ENCODE data around the gene PRPF19. TPM values are rescaled to one million over a fixed set of nuclear protein-coding genes. Genes with fewer than 3 reads are reported as not detected.

PRPF19 gene
- total and polyA plus RNA-seq, 2 of the 4 experiments (the other 2 are of a cell fraction) = 29.8 to 50.4 TPM

DNA sequence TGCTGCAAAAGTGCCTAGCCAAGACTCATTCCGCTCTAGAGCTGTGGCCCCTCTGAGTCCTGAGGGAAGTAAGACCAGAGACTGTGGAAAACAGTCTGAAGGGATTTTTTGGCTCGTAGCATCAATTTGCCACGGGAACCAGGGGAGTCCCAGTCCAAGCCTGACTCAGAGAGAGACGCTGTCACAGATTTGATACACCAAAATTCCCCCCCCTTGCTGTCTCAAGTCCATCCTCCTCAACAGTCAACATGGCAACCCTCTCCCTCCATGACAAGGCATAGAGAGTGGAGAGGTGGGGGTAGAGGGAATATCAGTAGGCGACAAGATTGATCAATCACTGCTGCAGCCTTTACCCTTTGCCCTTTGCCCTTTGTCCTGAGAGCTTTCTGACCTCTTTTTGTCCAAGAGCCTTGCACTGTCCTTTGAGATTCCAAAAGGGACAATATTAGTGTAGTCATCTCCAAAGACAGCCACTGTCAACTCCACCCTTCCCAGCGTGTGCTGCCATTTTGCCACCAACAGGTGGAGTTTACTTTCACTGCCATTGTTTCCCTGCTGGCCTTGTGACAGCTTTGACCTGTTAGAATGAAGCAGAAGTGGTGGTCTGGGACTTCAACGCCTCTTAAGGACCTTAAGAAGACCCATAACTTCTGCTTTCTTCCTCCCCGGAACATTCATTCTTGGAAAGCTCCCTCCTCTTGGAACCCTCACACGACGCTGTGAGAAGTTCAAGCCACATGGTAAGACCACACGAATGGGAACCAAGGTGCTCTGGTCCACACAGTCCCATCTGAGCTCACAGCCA lies 38.3 kb upstream of the PRPF19 start:
- WGBS, 2 experiments (ENCODE audit: extremely low coverage in 2 of 2, insufficient read length in 1 of 2) = 92% methylated on average over 3 of the region's 11 CpGs; no CpG with 5 or more reads in 1 of the 2 experiments
- intact Hi-C loops (cut with micrococcal nuclease) (no loop called here), in situ Hi-C loops (cut with MboI; ENCODE audit: low sequenced_read_pairs) (no loop called here), dilution Hi-C loops (cut with HindIII; ENCODE audit: low sequenced_read_pairs, unreplicated experiment) (no loop called here)
- peaks cover 4% of the 10 kb centered on the region; the same call in 1 of the 2 replicates for H3K4me1 ChIP-seq (ENCODE audit: control insufficient read depth, insufficient read depth, low read length)
- no TSS peak for BruUV-seq (replicated peaks)
- no peak overlapping the region for H2AK9ac ChIP-seq (replicated peaks; ENCODE audit: low read depth, low read length, poor library complexity)
- H3K4me2 ChIP-seq (ENCODE audit: low read depth, low read length) = no peak overlapping the region
- DNase-seq = no peak
- ChIA-PET POLR2A (ENCODE audit: unreplicated experiment) (no interaction called here), CTCF (no interaction called here)
- no peak overlapping the region for H3K27ac ChIP-seq (ENCODE audit: insufficient read depth, low read length)
- no peak overlapping the region for H2BK15ac ChIP-seq (ENCODE audit: low read depth, low read length)
- H3K9me3 ChIP-seq (ENCODE audit: control insufficient read depth, insufficient read depth, low read length) = no peaks in the 10 kb centered on the region
- no peaks in the 10 kb centered on the region for H3K79me1 ChIP-seq (ENCODE audit: low read depth in 1 of 2, low read length in 2 of 2)
- H4K5ac ChIP-seq (ENCODE audit: low read depth, low read length) = no peak overlapping the region
- H2BK120ac ChIP-seq (ENCODE audit: low read depth, low read length) = no peak overlapping the region
- no peak for TF ChIP-seq RFX5 (IDR thresholded peaks at IDR 0.05; ENCODE audit: low read depth, low read length)
- TF ChIP-seq MAFK (IDR thresholded peaks at IDR 0.05; ENCODE audit: low read depth, low read length) = no peak
- TF ChIP-seq BHLHE40 (IDR thresholded peaks at IDR 0.05; ENCODE audit: low read depth, low read length) = no peak
- no peak for TF ChIP-seq CEBPB (IDR thresholded peaks at IDR 0.05; ENCODE audit: low read depth, low read length)
- TF ChIP-seq CHD1 (IDR thresholded peaks at IDR 0.05; ENCODE audit: low read depth, low read length) = no peak
- no peak for TF ChIP-seq MAZ (IDR thresholded peaks at IDR 0.05; ENCODE audit: borderline replicate concordance, low read depth, low read length)
- no peak for TF ChIP-seq MXI1 (IDR thresholded peaks at IDR 0.05; ENCODE audit: borderline replicate concordance, low read depth, low read length)
- no peak for TF ChIP-seq RAD21 (IDR thresholded peaks at IDR 0.05; ENCODE audit: low read length)
- TF ChIP-seq, protein P1, sequence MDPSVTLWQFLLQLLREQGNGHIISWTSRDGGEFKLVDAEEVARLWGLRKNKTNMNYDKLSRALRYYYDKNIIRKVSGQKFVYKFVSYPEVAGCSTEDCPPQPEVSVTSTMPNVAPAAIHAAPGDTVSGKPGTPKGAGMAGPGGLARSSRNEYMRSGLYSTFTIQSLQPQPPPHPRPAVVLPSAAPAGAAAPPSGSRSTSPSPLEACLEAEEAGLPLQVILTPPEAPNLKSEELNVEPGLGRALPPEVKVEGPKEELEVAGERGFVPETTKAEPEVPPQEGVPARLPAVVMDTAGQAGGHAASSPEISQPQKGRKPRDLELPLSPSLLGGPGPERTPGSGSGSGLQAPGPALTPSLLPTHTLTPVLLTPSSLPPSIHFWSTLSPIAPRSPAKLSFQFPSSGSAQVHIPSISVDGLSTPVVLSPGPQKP (IDR thresholded peaks at IDR 0.05; ENCODE audit: borderline replicate concordance, low read depth, low read length) = no peak
- TF ChIP-seq, protein P2, sequence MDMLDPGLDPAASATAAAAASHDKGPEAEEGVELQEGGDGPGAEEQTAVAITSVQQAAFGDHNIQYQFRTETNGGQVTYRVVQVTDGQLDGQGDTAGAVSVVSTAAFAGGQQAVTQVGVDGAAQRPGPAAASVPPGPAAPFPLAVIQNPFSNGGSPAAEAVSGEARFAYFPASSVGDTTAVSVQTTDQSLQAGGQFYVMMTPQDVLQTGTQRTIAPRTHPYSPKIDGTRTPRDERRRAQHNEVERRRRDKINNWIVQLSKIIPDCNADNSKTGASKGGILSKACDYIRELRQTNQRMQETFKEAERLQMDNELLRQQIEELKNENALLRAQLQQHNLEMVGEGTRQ (IDR thresholded peaks at IDR 0.05; ENCODE audit: low read depth, low read length) = no peak
- no peak for TF ChIP-seq SMC3 (IDR thresholded peaks at IDR 0.05; ENCODE audit: low read depth, low read length)
- H3K4ac ChIP-seq (ENCODE audit: low read depth, low read length) = no peak overlapping the region
- H3K9ac ChIP-seq (ENCODE audit: low read depth, low read length) = no peak overlapping the region
- H3K27me3 ChIP-seq (ENCODE audit: control insufficient read depth, insufficient read depth, low read length) = no peaks in the 10 kb centered on the region
- no peak overlapping the region for H3K56ac ChIP-seq (ENCODE audit: extremely low read depth, insufficient read depth, low read length)
- H2BK20ac ChIP-seq (ENCODE audit: low read depth, low read length) = no peak overlapping the region
- no peak overlapping the region for H2AFZ ChIP-seq (replicated peaks; ENCODE audit: low read length, poor library complexity)
- H4K91ac ChIP-seq (ENCODE audit: insufficient read depth, low read depth, low read length) = no peak overlapping the region
- no peaks in the 10 kb centered on the region for H4K20me1 ChIP-seq (ENCODE audit: insufficient read depth, low read length)
- H3K14ac ChIP-seq (replicated peaks; ENCODE audit: low read depth, low read length) = no peak overlapping the region
- H4K8ac ChIP-seq (ENCODE audit: low read depth in 2 of 2, low read length in 2 of 2) = no peak overlapping the region
- H3K9me1 ChIP-seq (ENCODE audit: insufficient read depth, low read length) = 0 out of 2 replicates have a peak, but pooled peaks cover 4% of the 10 kb centered on the region
- H3K4me3 ChIP-seq (ENCODE audit: insufficient read depth, low read depth, low read length) = no peak overlapping the region
- peaks cover 14% of the 10 kb centered on the region for H3K36me3 ChIP-seq (ENCODE audit: control insufficient read depth, insufficient read depth, low read length)
- no peak overlapping the region for H3K23ac ChIP-seq (ENCODE audit: low read depth, low read length)
- no peak overlapping the region for H2BK5ac ChIP-seq (ENCODE audit: low read depth, low read length, poor library complexity, severe bottlenecking)
- no peak overlapping the region for H3K18ac ChIP-seq (ENCODE audit: low read depth, low read length)
- ATAC-seq (ENCODE audit: low read depth) = no peak
- no peak overlapping the region for H2AK5ac ChIP-seq (ENCODE audit: low read depth, low read length)
